ENCODE data around the gene ODAD4.

- TF ChIP-seq CTCF (IDR thresholded peaks at IDR 0.05) (no peak), EZH2phosphoT487 (IDR thresholded peaks at IDR 0.05; ENCODE audit: borderline replicate concordance, low read depth) (no peak), ZBTB33 (IDR thresholded peaks at IDR 0.05; ENCODE audit: borderline replicate concordance, low read depth) (no peak), POLR2AphosphoS5 (IDR thresholded peaks at IDR 0.05; ENCODE audit: low read depth, low read length) (no peak), REST (IDR thresholded peaks at IDR 0.05; ENCODE audit: low read depth, low read length) (no peak), YY1 (IDR thresholded peaks at IDR 0.05; ENCODE audit: low read depth) (no peak), MXI1 (IDR thresholded peaks at IDR 0.05; ENCODE audit: low read depth, low read length) (no peak), RAD21 (IDR thresholded peaks at IDR 0.05; ENCODE audit: low read length) (no peak), MEF2A (IDR thresholded peaks at IDR 0.05; ENCODE audit: borderline replicate concordance, low read depth) (no peak)
These were observed 1.6 kb upstream of the ODAD4 start for GRCh38 chr17:41928693-41929251.
